ENCODE results near the gene FHDC1.

DNA sequence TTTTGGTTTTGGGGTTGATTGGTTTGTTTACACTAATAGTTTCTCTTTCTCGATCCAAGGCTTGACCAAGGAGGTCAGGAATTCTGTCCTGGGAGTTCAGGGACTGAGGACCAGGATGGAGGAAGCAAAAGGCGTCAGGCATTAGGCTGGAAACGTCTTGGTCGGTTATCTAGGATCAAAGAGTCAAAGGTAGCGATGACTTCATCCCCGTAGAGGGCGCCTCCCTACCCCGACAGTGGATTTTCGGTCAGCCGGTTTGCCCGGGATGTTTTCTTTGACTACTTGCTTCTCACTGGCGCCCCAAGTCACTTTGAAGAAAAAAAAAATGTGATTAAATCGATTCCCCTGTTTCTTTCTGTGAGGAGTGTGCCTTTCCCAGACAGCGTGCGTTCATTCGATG lies 980 bp upstream of the FHDC1 start:
- TF ChIP-seq, protein P1, sequence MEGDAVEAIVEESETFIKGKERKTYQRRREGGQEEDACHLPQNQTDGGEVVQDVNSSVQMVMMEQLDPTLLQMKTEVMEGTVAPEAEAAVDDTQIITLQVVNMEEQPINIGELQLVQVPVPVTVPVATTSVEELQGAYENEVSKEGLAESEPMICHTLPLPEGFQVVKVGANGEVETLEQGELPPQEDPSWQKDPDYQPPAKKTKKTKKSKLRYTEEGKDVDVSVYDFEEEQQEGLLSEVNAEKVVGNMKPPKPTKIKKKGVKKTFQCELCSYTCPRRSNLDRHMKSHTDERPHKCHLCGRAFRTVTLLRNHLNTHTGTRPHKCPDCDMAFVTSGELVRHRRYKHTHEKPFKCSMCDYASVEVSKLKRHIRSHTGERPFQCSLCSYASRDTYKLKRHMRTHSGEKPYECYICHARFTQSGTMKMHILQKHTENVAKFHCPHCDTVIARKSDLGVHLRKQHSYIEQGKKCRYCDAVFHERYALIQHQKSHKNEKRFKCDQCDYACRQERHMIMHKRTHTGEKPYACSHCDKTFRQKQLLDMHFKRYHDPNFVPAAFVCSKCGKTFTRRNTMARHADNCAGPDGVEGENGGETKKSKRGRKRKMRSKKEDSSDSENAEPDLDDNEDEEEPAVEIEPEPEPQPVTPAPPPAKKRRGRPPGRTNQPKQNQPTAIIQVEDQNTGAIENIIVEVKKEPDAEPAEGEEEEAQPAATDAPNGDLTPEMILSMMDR (IDR thresholded peaks at IDR 0.05; ENCODE audit: insufficient read depth, low read length, poor library complexity, severe bottlenecking): no peak
- no peak for TF ChIP-seq EZH2phosphoT487 (conservative IDR thresholded peaks at IDR 0.05; ENCODE audit: low read length)
